GM19438 (cell line): ENCODE data around the gene BOLA2B.
A peak's percentile ranks its signal among the peaks of the same experiment; 100 is the strongest.
"Not testable (repeated sequence)": the region's sequence is repeated elsewhere in the genome, so short reads cannot be mapped to it uniquely, and the experiment has no call there.

Experiments used
- ATAC-seq: cut with Tn5 transposase; IDR thresholded peaks from one replicate; pipeline ENCODE4 v1.9.1; 2021; ENCODE audit warnings: low read depth; ENCODE audit not compliant: unreplicated experiment

Gene BOLA2B

GRCh38 chr16:30184891-30185682 is 8.4 kb downstream of the BOLA2B start:
- ATAC-seq, result peak; percentile 3

- ATAC-seq, result peak; percentile 34
Observed at GRCh38 chr16:30184096-30184890, 9.2 kb downstream of the BOLA2B start.

GRCh38 chr16:30183233-30184095 is 10.0 kb downstream of the BOLA2B start, which contains the start of gene CORO1A:
Gene CORO1A (plus strand): TSS chr16:30183602. CDS start chr16:30185210, 1,608 bp downstream.
- ATAC-seq, result peak; percentile 47

- no peak for ATAC-seq
Observed at GRCh38 chr16:30180741-30181140, 12.7 kb downstream of the BOLA2B start.

DNA sequence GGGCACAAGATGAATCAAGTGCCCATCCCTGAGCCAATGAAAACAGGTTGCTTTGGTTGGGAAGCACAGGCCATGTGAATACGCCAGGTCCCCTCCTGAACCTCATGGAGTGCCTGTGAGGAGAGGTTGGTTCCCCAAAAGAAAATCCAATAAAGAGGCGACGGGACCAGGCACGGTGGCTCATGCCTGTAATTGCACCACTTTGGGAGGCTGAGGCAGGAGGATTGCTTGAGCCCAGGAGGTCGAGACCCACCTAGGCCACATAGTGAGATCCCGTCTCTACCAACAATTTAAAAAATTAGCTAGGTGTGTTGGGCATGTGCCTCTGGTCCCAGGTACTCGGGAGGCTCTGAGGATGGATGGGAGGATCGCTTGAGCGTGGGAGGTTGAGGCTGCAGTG is 13.5 kb downstream of the BOLA2B start:
- no peak for ATAC-seq

GRCh38 chr16:30179195-30179594 is 14.3 kb downstream of the BOLA2B start:
- no peak for ATAC-seq

GRCh38 chr16:30176876-30177275 is 16.6 kb downstream of the BOLA2B start:
- ATAC-seq, result not testable (repeated sequence)

- no peak for ATAC-seq
Observed at GRCh38 chr16:30173054-30173453, 20.4 kb downstream of the BOLA2B start.

GRCh38 chr16:30170145-30170544 is 23.3 kb downstream of the BOLA2B start:
- ATAC-seq, result not testable (repeated sequence)

GRCh38 chr16:30169416-30169815 is 24.1 kb downstream of the BOLA2B start:
- ATAC-seq, result not testable (repeated sequence)

DNA sequence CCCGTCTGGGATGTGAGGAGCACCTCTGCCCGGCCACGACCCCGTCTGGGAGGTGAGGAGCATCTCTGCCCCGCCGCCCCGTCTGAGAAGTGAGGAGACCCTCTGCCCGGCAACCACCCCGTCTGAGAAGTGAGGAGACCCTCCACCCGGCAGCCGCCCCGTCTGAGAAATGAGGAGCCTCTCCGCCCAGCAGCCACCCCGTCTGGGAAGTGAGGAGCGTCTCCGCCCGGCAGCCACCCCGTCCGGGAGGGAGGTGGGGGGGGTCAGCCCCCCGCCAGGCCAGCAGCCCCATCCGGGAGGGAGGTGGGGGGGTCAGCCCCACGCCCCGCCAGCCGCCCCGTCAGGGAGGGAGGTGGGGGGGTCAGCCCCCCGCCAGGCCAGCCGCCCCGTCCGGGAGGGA is 24.7 kb downstream of the BOLA2B start:
- not testable (repeated sequence) for ATAC-seq

- no peak for ATAC-seq
Observed at GRCh38 chr16:30166202-30166902, 27.1 kb downstream of the BOLA2B start.

GRCh38 chr16:30163538-30163937 is 29.9 kb downstream of the BOLA2B start:
- no peak for ATAC-seq

DNA sequence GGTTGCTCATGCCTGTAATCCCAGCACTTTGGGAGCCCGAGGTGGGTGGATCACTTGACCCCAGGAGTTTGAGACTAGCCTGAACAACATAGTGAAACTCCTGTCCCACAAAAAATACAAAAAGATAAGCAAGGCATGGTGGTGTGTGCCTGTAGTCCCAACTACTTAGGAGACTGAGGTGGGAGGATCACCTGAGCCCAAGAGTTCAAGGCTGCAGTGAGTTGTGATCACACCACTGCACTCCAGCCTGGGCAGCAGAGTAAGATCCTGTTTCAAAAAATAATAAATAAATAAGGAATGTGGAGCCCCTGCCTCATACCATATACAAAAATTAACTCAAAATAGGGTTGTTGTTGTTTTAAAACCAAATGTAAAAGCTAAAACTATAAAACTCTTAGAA is 36.3 kb downstream of the BOLA2B start:
- no peak for ATAC-seq

- ATAC-seq, result no peak
Observed at GRCh38 chr16:30155188-30155587, 38.3 kb downstream of the BOLA2B start.

DNA sequence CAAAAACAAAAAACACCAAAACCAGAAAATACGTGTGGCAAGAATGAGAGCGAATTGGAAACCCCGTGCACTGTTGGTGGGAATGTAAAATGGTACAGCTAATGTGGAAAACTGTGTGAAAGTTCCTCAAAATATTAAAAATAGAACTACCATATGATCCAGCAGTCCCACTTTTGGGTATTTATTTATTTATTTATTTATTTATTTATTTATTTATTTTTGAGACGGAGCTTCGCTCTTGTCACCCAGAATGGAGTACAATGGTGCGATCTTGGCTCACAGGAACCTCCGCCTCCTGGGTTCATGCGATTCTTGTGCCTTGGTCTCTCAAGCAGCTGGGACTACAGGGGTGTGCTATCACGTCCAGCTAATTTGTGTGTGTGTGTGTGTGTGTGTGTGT is 40.9 kb downstream of the BOLA2B start:
- no peak for ATAC-seq

GRCh38 chr16:30151091-30151490 is 42.4 kb downstream of the BOLA2B start:
- no peak for ATAC-seq

DNA sequence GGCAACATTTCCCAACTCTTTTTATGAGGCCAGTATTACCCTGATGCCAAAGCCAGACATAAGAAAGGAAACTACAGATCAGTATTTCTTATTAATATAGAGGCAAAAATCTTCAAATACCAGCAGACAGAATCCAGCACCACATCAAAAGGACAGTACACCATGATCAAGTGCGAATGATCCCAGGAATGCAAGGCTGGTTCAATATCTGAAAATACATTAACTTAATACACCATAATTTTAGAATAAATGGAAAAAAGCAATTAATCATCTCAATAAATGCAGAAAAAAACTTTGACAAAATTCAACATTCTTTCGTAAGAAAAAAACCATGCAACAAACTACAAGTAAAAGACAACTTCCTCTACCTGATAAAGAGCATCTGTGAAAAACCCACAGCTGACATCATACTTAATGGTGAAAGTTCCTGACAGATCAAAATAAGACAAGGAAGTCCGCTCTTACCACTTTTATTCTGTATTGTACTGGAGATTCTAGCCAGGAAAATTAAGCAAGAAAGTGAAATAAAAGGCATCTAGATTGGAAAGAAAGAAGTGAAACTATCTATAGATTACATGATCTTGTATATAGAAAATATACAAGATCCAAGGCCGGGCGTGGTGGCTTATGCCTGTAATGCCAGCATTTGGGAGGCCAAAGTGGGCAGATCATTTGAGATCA is 44.1 kb downstream of the BOLA2B start:
- ATAC-seq, result no peak

- ATAC-seq, result no peak
Observed at GRCh38 chr16:30147843-30148510, 45.5 kb downstream of the BOLA2B start.
